NT2/D1 (cell line): ENCODE measurements around the gene SEMA6B.

Source experiments
- YY1 ChIP-seq: IDR thresholded peaks from 2 replicates; pipeline ENCODE4 v1.6.1; 2011; ENCODE audit not compliant: insufficient read length, insufficient read depth
- ZNF274 ChIP-seq: IDR thresholded peaks from 2 replicates; pipeline ENCODE4 v1.6.1; 2011; ENCODE audit warnings: mild to moderate bottlenecking, low read depth, low read length

DNA sequence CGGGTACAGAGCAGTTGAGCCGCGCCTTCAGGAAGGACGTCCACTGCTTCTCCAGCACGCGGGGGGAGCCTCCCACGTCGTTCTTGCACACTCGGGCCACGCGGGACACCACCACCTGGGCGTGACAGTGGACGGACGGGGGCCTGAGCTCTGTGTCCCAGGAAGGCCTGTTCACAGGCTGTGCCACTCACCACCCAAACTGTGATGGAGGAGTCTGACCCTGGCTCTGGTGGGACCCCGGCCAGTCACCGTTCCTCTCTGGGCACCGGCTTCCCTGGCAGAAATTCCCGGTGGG, 7.0 kb downstream of the SEMA6B start:
- TF ChIP-seq YY1, result no peak
- TF ChIP-seq ZNF274, result no peak
